PFSK-1 (cell line): ENCODE results near the gene TP53I13.
A peak's percentile ranks its signal among the peaks of the same experiment; 100 is the strongest.

Source experiments
- FOXP2 ChIP-seq: optimal IDR thresholded peaks from 2 replicates; pipeline ENCODE3; 2011; ENCODE audit warnings: borderline replicate concordance, control low read depth, inconsistent platforms; ENCODE audit not compliant: insufficient read depth; ENCODE audit errors: extremely low read length, extremely low read depth
- POLR2AphosphoS5 ChIP-seq: IDR thresholded peaks from 2 replicates; pipeline ENCODE4 v1.6.1; 2012; ENCODE audit warnings: low read depth, mild to moderate bottlenecking, control low read depth, low read length, moderate library complexity
- SIN3A ChIP-seq: IDR thresholded peaks from 2 replicates; pipeline ENCODE4 v1.6.1; 2012; ENCODE audit warnings: mild to moderate bottlenecking, low read length, moderate library complexity, borderline replicate concordance; ENCODE audit not compliant: insufficient read depth
- TAF1 ChIP-seq: IDR thresholded peaks from 2 replicates; pipeline ENCODE4 v1.6.1; 2012; ENCODE audit warnings: low read length, control low read depth, borderline replicate concordance; ENCODE audit not compliant: insufficient read depth
- TF ChIP-seq, protein P1 (sequence below), 2 experiments: IDR thresholded peaks; 2 replicates each; pipeline versions ENCODE4 v1.6.1 to v1.8.0; 2011 to 2012; ENCODE audit warnings: low read depth in 2 of 2, low read length in 2 of 2, control low read depth in 1 of 2, inconsistent platforms in 1 of 2, mild to moderate bottlenecking in 1 of 2, moderate library complexity in 1 of 2; ENCODE audit not compliant: insufficient read depth in 1 of 2

The TP53I13 gene

GRCh38 chr17:29572691-29573557 lies 4.4 kb downstream of the TP53I13 start:
- TF ChIP-seq FOXP2 (peak; percentile 69), TAF1 (no peak)

- TF ChIP-seq, protein P1, sequence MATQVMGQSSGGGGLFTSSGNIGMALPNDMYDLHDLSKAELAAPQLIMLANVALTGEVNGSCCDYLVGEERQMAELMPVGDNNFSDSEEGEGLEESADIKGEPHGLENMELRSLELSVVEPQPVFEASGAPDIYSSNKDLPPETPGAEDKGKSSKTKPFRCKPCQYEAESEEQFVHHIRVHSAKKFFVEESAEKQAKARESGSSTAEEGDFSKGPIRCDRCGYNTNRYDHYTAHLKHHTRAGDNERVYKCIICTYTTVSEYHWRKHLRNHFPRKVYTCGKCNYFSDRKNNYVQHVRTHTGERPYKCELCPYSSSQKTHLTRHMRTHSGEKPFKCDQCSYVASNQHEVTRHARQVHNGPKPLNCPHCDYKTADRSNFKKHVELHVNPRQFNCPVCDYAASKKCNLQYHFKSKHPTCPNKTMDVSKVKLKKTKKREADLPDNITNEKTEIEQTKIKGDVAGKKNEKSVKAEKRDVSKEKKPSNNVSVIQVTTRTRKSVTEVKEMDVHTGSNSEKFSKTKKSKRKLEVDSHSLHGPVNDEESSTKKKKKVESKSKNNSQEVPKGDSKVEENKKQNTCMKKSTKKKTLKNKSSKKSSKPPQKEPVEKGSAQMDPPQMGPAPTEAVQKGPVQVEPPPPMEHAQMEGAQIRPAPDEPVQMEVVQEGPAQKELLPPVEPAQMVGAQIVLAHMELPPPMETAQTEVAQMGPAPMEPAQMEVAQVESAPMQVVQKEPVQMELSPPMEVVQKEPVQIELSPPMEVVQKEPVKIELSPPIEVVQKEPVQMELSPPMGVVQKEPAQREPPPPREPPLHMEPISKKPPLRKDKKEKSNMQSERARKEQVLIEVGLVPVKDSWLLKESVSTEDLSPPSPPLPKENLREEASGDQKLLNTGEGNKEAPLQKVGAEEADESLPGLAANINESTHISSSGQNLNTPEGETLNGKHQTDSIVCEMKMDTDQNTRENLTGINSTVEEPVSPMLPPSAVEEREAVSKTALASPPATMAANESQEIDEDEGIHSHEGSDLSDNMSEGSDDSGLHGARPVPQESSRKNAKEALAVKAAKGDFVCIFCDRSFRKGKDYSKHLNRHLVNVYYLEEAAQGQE (IDR thresholded peaks at IDR 0.05; ENCODE audit: insufficient read depth in 1 of 2, low read depth in 2 of 2, low read length in 2 of 2), result no peak
- TF ChIP-seq TAF1 (no peak), FOXP2 (no peak), SIN3A (no peak), POLR2AphosphoS5 (no peak)
These were observed 5.0 kb downstream of the TP53I13 start for GRCh38 chr17:29573558-29573869.

DNA sequence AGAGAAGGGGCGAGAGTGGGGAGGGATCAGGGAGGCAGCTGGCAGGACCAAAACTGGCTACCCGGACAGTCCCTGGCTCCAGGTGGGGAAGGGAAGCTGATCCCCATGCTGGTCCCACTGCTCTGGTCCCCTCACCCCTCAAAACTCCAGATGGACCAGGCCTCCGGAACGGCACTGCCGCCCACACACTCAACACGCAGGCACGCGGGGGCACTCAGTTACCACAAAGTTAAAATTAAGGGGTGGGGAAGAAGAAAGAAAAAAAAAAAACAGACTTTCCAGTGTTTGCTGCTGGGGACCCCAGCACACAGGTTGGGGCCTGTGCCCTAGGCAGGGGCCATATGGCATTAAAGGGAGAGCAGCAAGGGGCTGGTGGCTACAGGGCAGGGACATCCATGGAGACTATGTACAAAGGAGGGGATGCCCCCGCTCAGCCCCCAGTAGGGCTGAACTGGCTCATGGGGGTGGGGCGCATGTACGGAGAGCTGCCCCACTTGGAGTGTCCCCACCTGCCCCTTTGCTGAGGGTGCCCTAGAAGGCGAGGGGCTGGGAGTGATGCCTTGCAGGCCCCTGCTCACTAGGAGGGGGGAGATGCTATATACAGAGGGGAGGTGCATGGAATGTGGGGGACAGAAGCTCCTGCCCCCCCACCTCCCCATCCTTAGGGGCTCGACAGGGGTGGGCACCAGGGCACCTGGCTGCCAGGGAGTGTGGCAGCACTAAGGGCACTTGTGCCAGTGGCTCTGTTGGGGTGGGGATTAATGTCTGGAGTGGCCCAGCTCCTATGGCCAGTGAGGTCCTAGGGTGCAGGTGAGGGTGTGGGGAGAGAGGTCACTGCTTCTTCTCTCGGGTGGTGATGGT lies 5.6 kb downstream of the TP53I13 start:
- TF ChIP-seq, protein P1 (IDR thresholded peaks at IDR 0.05; ENCODE audit: insufficient read depth in 1 of 2, low read depth in 2 of 2, low read length in 2 of 2), result no peak
- no peak for TF ChIP-seq SIN3A
- TF ChIP-seq FOXP2, result no peak
- TF ChIP-seq POLR2AphosphoS5, result no peak
- no peak for TF ChIP-seq TAF1

DNA sequence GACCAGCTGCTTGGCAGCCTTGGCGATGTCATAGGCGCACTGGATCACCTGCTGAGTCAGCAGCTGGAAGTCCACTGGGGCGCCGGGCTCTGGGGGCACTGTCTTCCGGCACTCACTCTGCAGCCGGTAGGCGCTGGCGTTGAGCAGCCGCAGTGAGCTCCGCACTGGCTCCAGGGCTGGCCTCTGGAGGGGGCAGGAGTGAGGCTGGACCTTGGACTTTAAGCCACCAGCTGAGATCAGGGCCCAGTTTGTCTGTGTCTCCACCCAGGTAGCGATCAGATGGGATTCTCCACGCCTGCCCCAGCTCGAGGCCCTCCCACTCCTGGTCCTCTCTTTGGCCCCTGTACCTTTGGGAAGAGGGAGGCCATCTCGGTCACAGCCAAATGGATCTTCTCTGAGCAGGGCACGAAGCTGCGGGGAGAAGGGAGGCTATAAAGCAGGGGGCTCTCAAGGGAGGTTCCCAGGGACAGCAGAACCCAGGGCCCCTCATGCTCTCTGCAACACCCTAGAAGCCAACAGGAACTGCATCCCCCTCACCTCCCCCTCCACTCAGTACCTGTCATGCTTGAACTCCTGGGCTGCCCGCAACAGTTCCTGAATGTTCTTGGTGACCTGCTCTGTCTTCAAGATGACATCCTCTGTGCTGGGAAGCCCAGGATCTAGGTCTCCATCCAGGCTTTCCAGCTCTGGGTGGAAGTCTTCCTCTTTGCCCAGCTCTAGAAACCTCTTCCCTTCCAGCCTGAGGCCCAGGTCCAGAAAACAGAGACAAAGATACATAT lies 6.4 kb downstream of the TP53I13 start:
- TF ChIP-seq POLR2AphosphoS5, result no peak
- no peak for TF ChIP-seq TAF1
- no peak for TF ChIP-seq FOXP2
- no peak for TF ChIP-seq SIN3A
- TF ChIP-seq, protein P1 (IDR thresholded peaks at IDR 0.05; ENCODE audit: insufficient read depth in 1 of 2, low read depth in 2 of 2, low read length in 2 of 2), result no peak
